ENCODE data around the gene GALNT5.

- TF ChIP-seq CTCF (IDR thresholded peaks at IDR 0.05; ENCODE audit: extremely low read depth in 1 of 2, insufficient read depth in 1 of 2, low read depth in 1 of 2, low read length in 2 of 2) (no peak), POLR2AphosphoS5 (IDR thresholded peaks at IDR 0.05; ENCODE audit: insufficient read depth, low read depth, low read length) (no peak)
Measured at GRCh38 chr2:157304811-157305722, 47.6 kb downstream of the GALNT5 start.
